ENCODE measurements around the gene SEMA4B.

Gene SEMA4B

GRCh38 chr15:90177012-90177411 is 24.1 kb upstream of the SEMA4B start:
- Histone ChIP-seq H3K27me3 (ENCODE audit: insufficient read depth, low read length, poor library complexity) (no peaks in the 10 kb centered on the region), H3K9ac (ENCODE audit: low read length) (no peak overlapping the region), H2BK15ac (replicated peaks; ENCODE audit: low read depth) (no peak overlapping the region), H3K18ac (ENCODE audit: low read length) (no peak overlapping the region), H2BK5ac (ENCODE audit: low read length) (no peak overlapping the region), H4K8ac (ENCODE audit: low read depth, low read length) (no peak overlapping the region), H3K4me2 (ENCODE audit: low read length) (no peak overlapping the region), H3K4me1 (ENCODE audit: control insufficient read depth, low read depth, low read length) (peaks cover 2% of the 10 kb centered on the region), H2BK120ac (ENCODE audit: low read depth, low read length) (no peak overlapping the region), H4K5ac (ENCODE audit: low read length) (no peak overlapping the region), H3K79me2 (ENCODE audit: control insufficient read depth, insufficient read depth, low read length) (no peaks in the 10 kb centered on the region), H3K4me3 (ENCODE audit: low read length) (no peak overlapping the region), H3K4ac (ENCODE audit: low read depth, low read length) (no peak overlapping the region), H3K36me3 (ENCODE audit: control insufficient read depth, insufficient read depth, low read length) (no peaks in the 10 kb centered on the region), H3K27ac (ENCODE audit: low read depth, low read length) (no peak overlapping the region), H3K79me1 (ENCODE audit: low read length) (no peaks in the 10 kb centered on the region), H3K23ac (ENCODE audit: low read length) (no peak overlapping the region), H3K56ac (ENCODE audit: low read length) (no peak overlapping the region), H2AK5ac (ENCODE audit: low read length) (no peak overlapping the region)
- WGBS (ENCODE audit: extremely low coverage, insufficient coverage, low lambda C conversion rate): no CpG with 5 or more reads among the region's 9 CpGs
- no peak for DNase-seq

- Histone ChIP-seq H2BK15ac (replicated peaks; ENCODE audit: low read depth) (no peak overlapping the region), H3K9ac (ENCODE audit: low read length) (no peak overlapping the region), H3K4me2 (ENCODE audit: low read length) (no peak overlapping the region), H3K4me1 (ENCODE audit: control insufficient read depth, low read depth, low read length) (peaks cover 2% of the 10 kb centered on the region), H4K8ac (ENCODE audit: low read depth, low read length) (no peak overlapping the region), H2BK5ac (ENCODE audit: low read length) (no peak overlapping the region), H3K79me1 (ENCODE audit: low read length) (no peaks in the 10 kb centered on the region), H3K18ac (ENCODE audit: low read length) (no peak overlapping the region), H3K27ac (ENCODE audit: low read depth, low read length) (no peak overlapping the region), H3K56ac (ENCODE audit: low read length) (no peak overlapping the region), H2AK5ac (ENCODE audit: low read length) (no peak overlapping the region), H3K4ac (ENCODE audit: low read depth, low read length) (no peak overlapping the region), H3K36me3 (ENCODE audit: control insufficient read depth, insufficient read depth, low read length) (no peaks in the 10 kb centered on the region), H2BK120ac (ENCODE audit: low read depth, low read length) (no peak overlapping the region), H4K5ac (ENCODE audit: low read length) (no peak overlapping the region), H3K23ac (ENCODE audit: low read length) (no peak overlapping the region), H3K79me2 (ENCODE audit: control insufficient read depth, insufficient read depth, low read length) (no peaks in the 10 kb centered on the region), H3K27me3 (ENCODE audit: insufficient read depth, low read length, poor library complexity) (no peaks in the 10 kb centered on the region), H3K4me3 (ENCODE audit: low read length) (no peak overlapping the region)
- no peak for DNase-seq
- WGBS (ENCODE audit: extremely low coverage, insufficient coverage, low lambda C conversion rate): no CpG with 5 or more reads among the region's 10 CpGs
Measured at GRCh38 chr15:90178468-90179435, 22.4 kb upstream of the SEMA4B start.

GRCh38 chr15:90181776-90182175 is 19.4 kb upstream of the SEMA4B start:
- whole genome bisulfite sequencing (ENCODE audit: extremely low coverage, insufficient coverage, low lambda C conversion rate): no CpG with 5 or more reads among the region's 2 CpGs

GRCh38 chr15:90184119-90184785 is 16.9 kb upstream of the SEMA4B start:
- Histone ChIP-seq H2BK120ac (ENCODE audit: low read depth, low read length) (no peak overlapping the region), H2BK5ac (ENCODE audit: low read length) (no peak overlapping the region), H3K18ac (ENCODE audit: low read length) (no peak overlapping the region), H3K36me3 (ENCODE audit: control insufficient read depth, insufficient read depth, low read length) (no peaks in the 10 kb centered on the region), H3K9ac (ENCODE audit: low read length) (no peak overlapping the region), H3K56ac (ENCODE audit: low read length) (peak overlapping the region; percentile 67), H3K79me1 (ENCODE audit: low read length) (no peaks in the 10 kb centered on the region), H3K27me3 (ENCODE audit: insufficient read depth, low read length, poor library complexity) (no peaks in the 10 kb centered on the region), H2AK5ac (ENCODE audit: low read length) (no peak overlapping the region), H3K27ac (ENCODE audit: low read depth, low read length) (no peak overlapping the region), H3K79me2 (ENCODE audit: control insufficient read depth, insufficient read depth, low read length) (no peaks in the 10 kb centered on the region), H3K4ac (ENCODE audit: low read depth, low read length) (no peak overlapping the region), H4K8ac (ENCODE audit: low read depth, low read length) (no peak overlapping the region), H3K4me3 (ENCODE audit: low read length) (no peak overlapping the region), H3K23ac (ENCODE audit: low read length) (no peak overlapping the region), H3K4me1 (ENCODE audit: control insufficient read depth, low read depth, low read length) (no peaks in the 10 kb centered on the region), H4K5ac (ENCODE audit: low read length) (no peak overlapping the region), H3K4me2 (ENCODE audit: low read length) (peak overlapping the region; percentile 48), H2BK15ac (replicated peaks; ENCODE audit: low read depth) (no peak overlapping the region)
- no peak for DNase-seq
- WGBS (ENCODE audit: extremely low coverage, insufficient coverage, low lambda C conversion rate): no CpG with 5 or more reads among the region's 27 CpGs

More at GRCh38 chr15:90181776-90182175, 19.4 kb upstream of the SEMA4B start:
- Histone ChIP-seq H2BK15ac (replicated peaks; ENCODE audit: low read depth) (no peak overlapping the region), H3K23ac (ENCODE audit: low read length) (no peak overlapping the region), H2BK5ac (ENCODE audit: low read length) (no peak overlapping the region), H3K79me2 (ENCODE audit: control insufficient read depth, insufficient read depth, low read length) (no peaks in the 10 kb centered on the region), H3K4ac (ENCODE audit: low read depth, low read length) (no peak overlapping the region), H3K27ac (ENCODE audit: low read depth, low read length) (no peak overlapping the region), H3K27me3 (ENCODE audit: insufficient read depth, low read length, poor library complexity) (no peaks in the 10 kb centered on the region), H4K5ac (ENCODE audit: low read length) (no peak overlapping the region), H3K4me1 (ENCODE audit: control insufficient read depth, low read depth, low read length) (no peaks in the 10 kb centered on the region), H2BK120ac (ENCODE audit: low read depth, low read length) (no peak overlapping the region), H3K4me3 (ENCODE audit: low read length) (no peak overlapping the region), H3K36me3 (ENCODE audit: control insufficient read depth, insufficient read depth, low read length) (no peaks in the 10 kb centered on the region), H3K4me2 (ENCODE audit: low read length) (no peak overlapping the region), H4K8ac (ENCODE audit: low read depth, low read length) (no peak overlapping the region), H3K18ac (ENCODE audit: low read length) (no peak overlapping the region), H3K79me1 (ENCODE audit: low read length) (no peaks in the 10 kb centered on the region), H3K9ac (ENCODE audit: low read length) (no peak overlapping the region), H2AK5ac (ENCODE audit: low read length) (no peak overlapping the region), H3K56ac (ENCODE audit: low read length) (no peak overlapping the region)
- DNase-seq: no peak

GRCh38 chr15:90184786-90185704 is 16.1 kb upstream of the SEMA4B start:
- H3K4me1 ChIP-seq (ENCODE audit: control insufficient read depth, low read depth, low read length): no peaks in the 10 kb centered on the region
- H3K56ac ChIP-seq (ENCODE audit: low read length): peak overlapping the region; percentile 73
- H3K36me3 ChIP-seq (ENCODE audit: control insufficient read depth, insufficient read depth, low read length): no peaks in the 10 kb centered on the region
- no peak overlapping the region for H2BK15ac ChIP-seq (replicated peaks; ENCODE audit: low read depth)
- no peak overlapping the region for H4K8ac ChIP-seq (ENCODE audit: low read depth, low read length)
- no peak overlapping the region for H2AK5ac ChIP-seq (ENCODE audit: low read length)
- H3K4me2 ChIP-seq (ENCODE audit: low read length): peak overlapping the region; percentile 48
- peak; percentile 56 for DNase-seq
- no peak overlapping the region for H3K18ac ChIP-seq (ENCODE audit: low read length)
- no peaks in the 10 kb centered on the region for H3K79me1 ChIP-seq (ENCODE audit: low read length)
- H3K23ac ChIP-seq (ENCODE audit: low read length): no peak overlapping the region
- no peak overlapping the region for H2BK5ac ChIP-seq (ENCODE audit: low read length)
- H3K27me3 ChIP-seq (ENCODE audit: insufficient read depth, low read length, poor library complexity): no peaks in the 10 kb centered on the region
- H4K5ac ChIP-seq (ENCODE audit: low read length): no peak overlapping the region
- H2BK120ac ChIP-seq (ENCODE audit: low read depth, low read length): no peak overlapping the region
- H3K79me2 ChIP-seq (ENCODE audit: control insufficient read depth, insufficient read depth, low read length): no peaks in the 10 kb centered on the region
- H3K4ac ChIP-seq (ENCODE audit: low read depth, low read length): no peak overlapping the region
- H3K9ac ChIP-seq (ENCODE audit: low read length): peak overlapping the region; percentile 57
- H3K27ac ChIP-seq (ENCODE audit: low read depth, low read length): no peak overlapping the region
- no CpG with 5 or more reads among the region's 67 CpGs for WGBS (ENCODE audit: extremely low coverage, insufficient coverage, low lambda C conversion rate)
- peak overlapping the region; percentile 4 for H3K4me3 ChIP-seq (ENCODE audit: low read length)
